ENCODE measurements around the gene LAMB4.
A peak's percentile ranks its signal among the peaks of the same experiment; 100 is the strongest.

LAMB4 gene

DNA sequence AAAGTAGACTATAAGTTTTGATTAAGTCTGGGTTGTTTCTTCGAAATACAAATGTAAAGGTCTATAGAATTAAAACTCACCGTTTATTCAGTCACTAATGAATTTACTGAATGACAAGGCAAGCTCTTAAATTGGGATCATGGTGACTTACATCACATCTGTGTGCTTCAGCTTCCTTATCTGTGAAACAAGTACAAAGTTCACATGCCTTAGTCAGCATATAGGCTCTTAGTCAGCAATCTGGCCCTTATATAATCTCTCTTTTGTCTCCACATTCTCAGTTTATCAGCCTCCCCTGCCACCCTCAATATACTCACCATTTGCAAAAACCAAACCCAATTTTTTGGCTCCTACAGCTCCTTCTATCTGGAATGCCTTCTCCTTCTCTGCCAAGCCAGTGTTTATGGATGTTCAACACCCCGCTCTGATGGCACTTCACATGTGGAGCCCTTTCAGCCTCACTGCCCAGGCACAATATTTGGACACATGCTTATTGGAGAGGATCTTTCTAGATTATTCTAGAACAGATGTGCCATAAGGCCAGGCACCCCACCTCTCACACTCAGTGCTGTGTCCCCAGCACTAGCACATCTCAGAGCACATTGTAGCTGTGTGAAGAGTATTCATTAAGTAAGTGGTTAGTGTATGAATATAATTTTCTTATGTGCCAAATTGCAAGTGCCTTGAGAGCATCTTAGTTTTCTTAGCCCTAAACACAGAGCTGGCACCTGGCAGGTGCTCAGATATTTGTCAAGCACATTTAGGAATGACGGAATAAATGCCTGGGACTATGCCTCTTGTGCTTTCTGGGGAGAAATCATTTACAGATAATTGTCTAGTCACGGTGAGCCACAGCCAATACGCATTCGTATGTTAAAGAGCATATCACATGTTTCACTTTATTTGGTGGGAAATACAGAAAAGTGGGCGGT is 117.4 kb downstream of the LAMB4 start:
- DNase-seq (ENCODE audit: low spot score): peak; percentile 52

GRCh38 chr7:108010377-108010776 is 119.8 kb downstream of the LAMB4 start:
- DNase-seq (ENCODE audit: low spot score): no peak

DNA sequence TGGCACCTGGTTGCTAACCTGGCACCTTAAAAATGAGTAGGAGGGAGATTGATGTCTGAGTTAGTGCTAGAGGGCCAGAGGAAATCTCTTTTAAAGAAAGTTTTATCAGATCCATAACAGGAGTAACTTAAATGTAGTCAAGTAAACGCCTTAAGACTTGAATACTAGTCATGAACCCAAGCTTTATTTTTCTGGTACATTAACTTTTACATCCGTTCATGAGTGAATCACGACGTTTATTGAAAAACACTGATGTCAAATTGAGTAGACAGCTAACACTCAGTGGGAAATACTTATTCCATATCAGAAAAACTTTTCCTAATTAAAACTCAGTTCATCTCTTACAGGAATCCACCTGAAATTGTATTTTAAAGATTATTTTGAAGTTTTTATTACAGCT is 120.3 kb downstream of the LAMB4 start:
- DNase-seq (ENCODE audit: low spot score): no peak

- DNase-seq (ENCODE audit: low spot score): no peak
Observed at GRCh38 chr7:108008827-108009226, 121.3 kb downstream of the LAMB4 start.

GRCh38 chr7:108008240-108008639 is 121.9 kb downstream of the LAMB4 start:
- no peak for DNase-seq (ENCODE audit: low spot score)

GRCh38 chr7:108007762-108008161 is 122.4 kb downstream of the LAMB4 start:
- DNase-seq (ENCODE audit: low spot score): no peak

DNA sequence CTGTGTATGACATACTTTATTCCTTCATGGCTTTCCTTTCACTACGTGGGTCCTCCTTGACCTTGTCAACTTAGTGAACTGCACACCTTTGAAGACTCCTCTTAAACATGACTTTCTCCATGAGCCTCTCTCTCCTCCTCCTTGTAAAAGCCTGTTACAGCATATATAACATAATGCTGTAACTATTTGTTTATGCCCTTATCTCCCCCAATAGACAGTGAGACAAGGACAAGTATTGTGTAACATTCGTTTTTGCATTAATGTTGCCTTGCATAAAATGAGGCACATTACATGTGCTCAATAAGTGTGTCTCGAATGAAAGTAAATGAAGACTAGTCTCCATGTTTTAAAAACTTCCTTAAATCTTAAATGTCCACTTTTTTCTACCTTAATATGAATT is 122.9 kb downstream of the LAMB4 start:
- no peak for DNase-seq (ENCODE audit: low spot score)

- no peak for DNase-seq (ENCODE audit: low spot score)
Observed at GRCh38 chr7:108004220-108005142, 125.7 kb downstream of the LAMB4 start.

DNA sequence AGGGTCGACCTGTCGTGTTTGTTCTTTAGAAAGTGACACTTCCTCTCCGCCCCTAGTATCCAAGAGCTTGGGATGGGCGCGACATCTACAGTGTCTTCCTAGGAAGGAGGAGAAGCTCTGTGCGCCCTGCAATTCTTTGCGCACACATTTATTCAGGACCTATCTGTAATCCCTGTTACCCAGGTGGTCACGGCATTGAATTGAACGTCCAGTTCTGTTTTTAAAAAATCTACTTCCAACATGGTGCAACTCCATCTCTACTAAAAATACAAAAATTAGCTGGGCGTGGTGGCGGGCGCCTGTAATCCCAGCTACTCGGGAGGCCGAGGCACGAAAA is 126.6 kb downstream of the LAMB4 start:
- DNase-seq (ENCODE audit: low spot score): no peak

GRCh38 chr7:108002726-108003598 is 127.2 kb downstream of the LAMB4 start, which contains the start of gene LAMB1:
LAMB1 (minus strand) TSS chr7:108003161; CDS start chr7:108002885, 276 bp downstream.
- DNase-seq (ENCODE audit: low spot score): peak; percentile 76

- no peak for DNase-seq (ENCODE audit: low spot score)
Observed at GRCh38 chr7:108001764-108002725, 128.1 kb downstream of the LAMB4 start.

- DNase-seq (ENCODE audit: low spot score): no peak
Observed at GRCh38 chr7:108000875-108001763, 129.0 kb downstream of the LAMB4 start.

DNA sequence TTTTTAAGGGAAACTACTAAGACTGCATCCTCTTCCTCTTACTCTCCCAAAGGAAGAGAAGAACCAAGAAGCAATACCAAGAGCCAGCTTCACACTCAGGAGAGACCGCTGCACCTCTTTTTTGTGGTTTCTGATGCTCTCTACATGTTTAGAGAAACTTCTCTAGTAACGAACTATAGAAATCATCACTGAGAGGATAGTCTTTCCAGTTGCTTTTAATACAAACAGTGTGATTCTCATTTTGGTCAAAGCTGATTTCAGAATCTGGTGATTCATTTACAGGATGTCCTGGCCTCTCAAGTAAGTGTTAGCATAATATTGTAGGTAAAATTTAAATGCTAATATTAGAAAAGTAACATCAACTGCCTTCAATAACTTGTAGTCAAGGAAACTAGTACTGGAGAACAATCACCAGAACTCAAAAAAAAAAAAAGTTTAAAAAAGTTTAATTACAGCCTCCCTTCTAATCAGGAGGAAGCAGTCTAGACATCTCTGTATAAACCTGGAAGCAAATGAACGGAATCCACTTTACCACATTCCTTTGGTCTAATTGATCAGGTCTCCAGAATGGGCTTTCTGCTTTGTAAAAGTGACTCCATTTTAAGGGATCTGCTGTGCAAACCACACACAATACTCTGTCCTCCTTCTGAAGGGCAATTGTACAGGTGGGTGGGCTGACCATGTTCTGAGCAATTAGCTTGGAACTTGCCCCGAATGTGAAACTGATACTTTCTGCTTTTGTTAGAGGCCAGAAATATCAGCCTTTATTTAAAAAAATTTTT is 130.2 kb downstream of the LAMB4 start:
- DNase-seq (ENCODE audit: low spot score): no peak

GRCh38 chr7:107998660-107999480 is 131.3 kb downstream of the LAMB4 start:
- no peak for DNase-seq (ENCODE audit: low spot score)

DNA sequence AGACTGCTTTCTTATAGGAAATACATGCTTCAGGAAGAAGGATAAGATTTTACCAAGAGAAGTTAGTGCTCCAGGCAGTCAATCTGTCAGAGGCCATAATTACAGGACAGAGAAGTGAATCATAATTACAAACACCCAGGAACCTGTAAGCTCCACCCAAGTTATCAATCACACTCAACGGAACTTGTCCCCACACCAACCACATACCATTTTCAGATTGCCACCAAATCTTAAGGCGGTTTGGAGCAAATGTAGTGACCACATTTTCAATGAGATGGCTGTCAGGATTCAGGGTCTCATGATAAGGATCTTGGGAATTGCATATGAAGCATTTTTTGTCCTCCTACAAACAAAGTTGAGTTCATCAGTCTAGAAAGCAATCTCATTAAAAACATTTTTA is 132.0 kb downstream of the LAMB4 start:
- no peak for DNase-seq (ENCODE audit: low spot score)

DNA sequence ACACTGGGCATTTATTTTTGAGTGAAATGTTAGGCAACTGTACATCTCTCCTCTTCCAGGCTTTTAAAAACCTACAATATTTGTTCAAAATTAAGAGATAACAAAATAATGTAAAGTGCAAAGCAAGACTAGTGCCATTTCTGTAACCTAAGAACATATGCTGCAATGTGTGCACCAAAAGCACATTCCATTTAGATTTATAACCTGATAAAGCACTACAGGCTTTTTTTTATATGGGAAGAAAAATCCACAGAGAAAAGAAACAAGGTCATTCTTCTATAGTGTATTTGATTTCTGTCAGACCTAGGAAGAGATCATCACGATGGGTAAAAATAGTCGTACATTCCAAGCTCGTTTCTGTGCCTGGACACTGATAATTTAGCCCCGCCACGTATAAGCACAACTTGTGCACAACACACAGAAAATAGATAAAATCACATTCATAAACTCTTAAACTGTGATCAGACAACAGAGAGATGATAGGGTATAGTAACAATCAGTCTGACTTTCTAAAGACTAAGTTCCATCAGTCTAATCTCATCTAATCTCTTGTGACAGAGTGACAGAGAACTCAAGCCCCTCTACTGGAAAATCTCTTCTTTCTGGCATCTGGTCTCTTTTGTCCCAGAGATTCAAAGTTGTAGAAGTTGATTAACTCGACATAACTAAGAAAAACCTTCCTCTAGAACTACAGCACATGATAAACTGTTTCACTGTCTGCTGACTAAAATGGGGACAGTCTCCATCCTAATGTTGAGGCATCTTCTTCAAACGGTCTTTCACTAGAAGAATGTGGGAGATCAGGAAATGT is 133.9 kb downstream of the LAMB4 start:
- DNase-seq (ENCODE audit: low spot score): peak; percentile 69

All from COLO829 (cell line).